HG03196 (cell line): ENCODE results near the gene ZDHHC8.

Experiments
- ATAC-seq: cut with Tn5 transposase; IDR thresholded peaks from one replicate; pipeline ENCODE4 v1.9.1; 2021; ENCODE audit not compliant: unreplicated experiment

Gene ZDHHC8

GRCh38 chr22:20142711-20143621, 11.4 kb downstream of the ZDHHC8 start:
- no peak for ATAC-seq

DNA sequence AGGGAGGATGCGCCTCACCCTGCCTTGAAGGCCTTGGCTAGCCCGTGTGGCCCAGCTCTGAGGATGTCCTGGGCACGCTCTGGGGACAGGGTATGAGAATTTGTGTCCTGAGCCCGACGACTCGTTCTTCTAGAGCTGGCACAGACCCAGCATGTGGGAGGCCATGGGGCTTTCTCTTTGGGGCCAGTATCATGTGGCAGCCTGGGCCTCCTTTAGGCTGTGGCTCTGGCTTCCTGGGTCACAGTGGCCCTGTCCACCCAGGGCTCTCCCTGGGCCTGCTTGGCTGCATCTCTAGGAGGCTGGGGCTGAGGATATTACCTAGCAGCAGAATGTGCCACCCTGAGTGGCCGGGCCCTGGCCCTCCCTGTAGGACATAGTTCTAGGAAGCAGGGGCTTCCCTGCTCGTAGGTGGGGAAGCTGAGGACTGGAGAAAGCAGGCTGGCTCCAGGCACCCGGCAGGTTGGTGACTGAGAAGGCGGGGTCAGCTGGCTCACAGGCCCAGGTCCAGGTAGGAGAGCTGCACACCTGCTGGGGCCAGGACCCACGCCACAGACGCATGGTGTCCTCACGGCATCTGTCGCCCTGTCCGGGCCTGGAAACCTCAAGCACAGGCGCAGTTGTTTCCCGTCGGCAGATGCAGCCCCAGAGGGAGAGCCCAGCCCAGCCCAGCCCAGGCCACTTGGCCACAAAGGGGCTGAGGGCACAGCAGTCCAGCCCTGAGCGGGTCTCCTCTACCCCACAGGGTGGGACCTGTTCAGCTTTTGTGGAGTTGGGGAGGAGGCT, 12.5 kb downstream of the ZDHHC8 start:
- no peak for ATAC-seq

GRCh38 chr22:20145206-20145831, 13.7 kb downstream of the ZDHHC8 start:
- no peak for ATAC-seq

DNA sequence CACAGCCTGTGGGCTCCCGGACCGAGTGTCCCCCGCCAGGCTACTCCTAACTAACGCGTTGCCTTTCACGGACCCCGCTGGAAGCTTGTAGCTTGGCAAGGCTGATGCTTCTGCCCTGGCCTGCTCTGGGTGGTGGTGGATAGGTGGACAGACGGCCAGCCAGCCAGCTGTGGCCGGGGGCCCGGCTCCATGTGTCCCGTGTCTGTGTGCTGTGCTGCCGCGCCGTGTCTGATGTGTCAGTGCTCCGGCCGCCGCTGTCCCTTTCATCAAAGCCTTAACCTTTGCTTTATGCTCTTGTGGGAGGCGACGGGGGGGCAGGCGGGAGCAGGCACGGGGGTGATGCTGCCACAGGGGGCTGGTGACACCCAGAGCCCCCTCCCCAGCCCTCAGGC, 14.2 kb downstream of the ZDHHC8 start:
- no peak for ATAC-seq

DNA sequence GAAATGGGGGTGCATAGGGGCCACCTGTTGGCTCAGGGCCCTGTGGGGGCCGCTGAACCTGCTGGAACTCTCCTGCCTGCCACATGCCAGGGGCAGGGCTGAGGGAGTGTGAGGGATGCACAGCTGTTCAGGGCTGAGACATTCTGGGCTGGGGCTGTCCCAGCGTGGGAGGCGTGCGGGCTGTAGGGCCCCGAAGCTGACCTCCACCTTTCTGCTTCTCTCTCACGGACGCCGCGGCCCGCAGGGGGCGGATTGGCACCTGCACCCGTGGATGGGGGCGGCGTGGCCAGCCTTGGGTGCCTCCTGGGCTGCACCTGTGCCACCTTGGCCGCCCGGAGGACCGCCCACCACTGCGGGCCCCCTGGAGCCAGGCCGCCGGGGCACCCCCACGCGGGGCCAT, 15.2 kb downstream of the ZDHHC8 start:
- no peak for ATAC-seq

DNA sequence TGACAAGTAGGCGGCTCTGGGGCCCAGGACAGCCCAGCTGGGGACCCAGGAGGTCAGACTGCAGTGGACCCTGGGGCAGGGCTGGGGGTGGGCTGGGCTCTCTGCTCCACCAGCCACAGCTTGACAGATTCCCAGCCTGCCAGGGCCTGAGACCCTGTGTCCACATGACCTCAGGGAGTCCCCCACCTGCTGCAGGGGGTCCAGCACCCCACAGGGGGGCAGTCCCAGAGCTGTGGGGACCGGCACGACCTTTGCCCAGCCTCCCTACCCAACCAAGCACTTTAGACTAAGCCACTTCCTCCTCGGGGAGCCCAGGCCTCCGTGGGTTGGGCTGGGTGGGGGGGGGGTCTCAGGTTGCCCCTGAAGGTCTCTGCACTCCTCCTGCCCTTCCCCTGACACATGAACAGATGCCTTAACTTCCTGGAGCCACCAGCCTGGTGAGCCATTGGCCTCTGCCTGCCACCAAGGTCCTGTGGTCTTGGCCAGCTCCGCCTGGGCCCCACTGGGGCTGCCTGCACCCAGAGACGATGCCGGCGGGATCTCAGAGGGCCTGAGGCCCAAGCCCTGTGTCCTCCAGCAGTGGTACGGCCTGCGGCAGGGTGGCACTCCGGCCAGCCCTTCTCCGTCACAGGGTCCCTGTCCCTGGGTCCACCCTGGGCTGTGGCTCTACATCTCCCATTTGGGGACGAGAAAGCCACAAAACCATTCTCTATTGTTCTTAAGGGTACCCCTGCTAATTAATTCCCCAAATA, 15.8 kb downstream of the ZDHHC8 start:
- ATAC-seq, result no peak

DNA sequence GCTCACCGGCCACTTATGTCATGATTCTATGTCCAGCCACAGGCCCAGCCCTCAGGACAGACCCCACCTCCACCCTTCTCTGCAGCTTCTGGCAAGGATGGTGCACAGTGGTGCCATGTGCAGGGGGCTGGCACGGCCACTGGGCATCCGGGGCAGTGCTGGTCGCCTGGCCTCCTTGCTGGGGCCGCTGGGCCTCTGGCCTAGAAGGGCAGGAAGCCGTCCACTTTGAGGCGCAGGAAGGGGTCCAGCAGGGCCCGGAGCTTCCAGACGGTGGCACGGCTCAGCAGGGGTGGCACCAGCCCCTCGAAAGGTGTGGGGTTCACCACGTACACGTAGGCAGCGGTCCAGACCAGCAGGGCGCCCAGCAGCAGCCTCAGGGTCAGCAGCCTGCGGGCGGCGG, 16.8 kb downstream of the ZDHHC8 start:
- ATAC-seq, result no peak

- no peak for ATAC-seq
Measured at GRCh38 chr22:20149257-20150250, 17.9 kb downstream of the ZDHHC8 start.

GRCh38 chr22:20150381-20151275, 19.0 kb downstream of the ZDHHC8 start, which contains the start of gene CCDC188:
TSS of gene CCDC188 (minus strand) at chr22:20151055. CDS start at chr22:20150986, 69 bp downstream.
- no peak for ATAC-seq

GRCh38 chr22:20151276-20151588, 19.6 kb downstream of the ZDHHC8 start:
- no peak for ATAC-seq

GRCh38 chr22:20152464-20152890, 20.9 kb downstream of the ZDHHC8 start:
- ATAC-seq, result no peak

DNA sequence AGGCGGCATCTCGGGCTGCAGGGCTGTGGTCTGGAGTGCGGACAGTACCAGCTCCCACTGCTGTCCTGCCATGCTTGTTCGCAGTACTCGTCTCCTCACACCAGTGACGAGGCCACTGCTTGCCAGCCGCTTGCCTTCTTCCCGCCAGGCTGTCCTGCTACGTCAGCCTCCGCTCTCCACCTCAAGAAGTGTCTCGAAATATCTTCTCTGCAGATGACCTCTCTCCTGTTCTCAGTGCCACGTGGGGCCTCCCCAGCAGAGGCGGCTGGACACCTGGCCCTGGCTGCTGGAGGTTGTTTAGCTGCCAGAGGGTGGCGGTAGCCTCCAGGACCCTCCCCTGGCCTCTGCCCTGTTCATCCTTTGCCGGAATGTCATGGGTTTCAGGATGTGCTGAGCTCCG, 22.3 kb downstream of the ZDHHC8 start:
- ATAC-seq, result no peak

GRCh38 chr22:20154602-20155187, 23.1 kb downstream of the ZDHHC8 start:
- ATAC-seq, result no peak

- ATAC-seq, result no peak
Measured at GRCh38 chr22:20155330-20156041, 23.9 kb downstream of the ZDHHC8 start.

DNA sequence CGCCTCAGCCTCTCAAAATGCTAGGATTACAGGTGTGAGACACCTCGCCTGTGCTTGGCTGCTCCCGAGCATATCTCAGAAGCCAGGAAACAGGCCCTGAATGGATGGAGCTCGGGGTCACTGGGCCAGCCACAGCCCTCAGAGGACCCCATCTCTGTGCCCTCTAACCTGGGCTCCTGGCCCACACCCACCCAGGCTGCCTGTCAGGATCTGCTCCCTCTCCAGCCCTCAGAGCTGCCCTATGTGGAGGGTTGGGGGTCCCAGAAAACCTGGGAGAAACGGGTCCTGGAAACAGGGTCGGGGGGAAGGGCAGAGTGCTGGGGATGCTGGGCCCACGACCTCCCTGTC, 24.4 kb downstream of the ZDHHC8 start:
- ATAC-seq, result no peak

DNA sequence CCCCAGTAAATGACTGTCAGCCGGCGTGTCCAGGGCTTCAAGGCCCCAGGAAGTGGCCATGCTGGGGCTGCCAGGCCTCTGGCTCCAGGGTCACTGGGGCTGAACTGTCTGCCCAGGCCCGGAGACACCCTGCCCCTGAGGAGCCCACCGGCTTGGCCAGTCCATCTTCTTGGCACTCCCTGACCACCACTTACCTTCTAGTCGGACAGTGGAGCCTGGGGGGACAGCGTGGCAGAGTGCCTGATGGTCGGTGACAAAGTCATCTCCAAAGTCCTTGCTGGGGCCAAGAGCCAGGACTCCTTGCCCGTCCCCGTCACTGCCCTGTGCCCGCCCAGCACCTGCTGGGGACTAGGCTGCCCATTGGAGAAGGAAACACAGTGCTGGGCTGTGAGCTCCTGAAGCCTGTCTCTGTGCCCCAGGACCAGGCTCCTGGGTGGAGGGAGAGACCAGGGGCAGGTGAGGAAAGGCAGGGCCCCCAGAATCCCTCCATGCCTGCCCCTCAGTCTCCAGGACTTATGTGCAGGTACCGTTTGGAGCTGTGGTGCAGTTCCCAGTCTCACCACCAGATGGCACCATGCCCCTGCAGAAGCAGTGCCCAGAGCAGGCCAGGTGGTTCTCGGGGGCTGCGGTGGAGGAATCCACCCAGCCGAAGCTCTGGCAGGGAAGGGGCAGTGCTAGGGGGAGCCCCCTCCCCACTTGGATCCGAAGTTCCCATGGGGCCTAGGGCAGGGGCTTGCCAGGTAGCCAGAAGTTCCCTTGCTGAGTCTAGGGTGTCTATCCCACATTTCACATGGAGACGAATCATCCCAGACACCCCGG, 25.2 kb downstream of the ZDHHC8 start:
- ATAC-seq, result no peak
